ENCODE measurements around the gene WWOX. TPM values are rescaled to one million over a fixed set of nuclear protein-coding genes. Genes with fewer than 3 reads are reported as not detected.

The WWOX gene
- total and polyA plus RNA-seq, 2 donors (not counting 3 experiments of a cell fraction or from before 2014, with no cell fraction given) = 6.2 to 12.5 TPM

GRCh38 chr16:79082970-79083369 is 983.5 kb downstream of the WWOX start:
- no peaks in the 10 kb centered on the region for H3K9me1 ChIP-seq (replicated peaks; ENCODE audit: control insufficient read depth, extremely low read depth, insufficient read depth, low read length)
- FAIRE-seq (no peak), DNase-seq (ENCODE audit: low read depth, low spot score) (no peak)
- H3K36me3 ChIP-seq (ENCODE audit: control insufficient read depth in 2 of 2, extremely low read depth in 1 of 2, insufficient read depth in 2 of 2, low read length in 2 of 2) = no peaks in the 10 kb centered on the region
- no peak for TF ChIP-seq POLR2AphosphoS5 (IDR thresholded peaks at IDR 0.05; ENCODE audit: insufficient read depth, low read depth, low read length)
- no peak for TF ChIP-seq EZH2 (IDR thresholded peaks at IDR 0.05; ENCODE audit: borderline replicate concordance, low read depth, low read length, severe bottlenecking)
- no peak for TF ChIP-seq MAX (IDR thresholded peaks at IDR 0.05; ENCODE audit: insufficient read depth, insufficient read length)
- TF ChIP-seq POLR2A (IDR thresholded peaks at IDR 0.05; ENCODE audit: low read depth, low read length) = no peak
- no peak for TF ChIP-seq GATA2 (IDR thresholded peaks at IDR 0.05; ENCODE audit: insufficient read depth, insufficient read length, low read depth, low read length)
- TF ChIP-seq JUN (IDR thresholded peaks at IDR 0.05; ENCODE audit: borderline replicate concordance, insufficient read depth, insufficient read length, low read depth) = no peak
- TF ChIP-seq MYC (IDR thresholded peaks at IDR 0.05; ENCODE audit: low read depth, low read length) = no peak
- TF ChIP-seq FOS (IDR thresholded peaks at IDR 0.05; ENCODE audit: borderline replicate concordance, insufficient read depth, low read length) = no peak
- no peak for TF ChIP-seq CTCF (IDR thresholded peaks at IDR 0.05; ENCODE audit: extremely low read depth in 1 of 2, insufficient read depth in 1 of 2, low read depth in 1 of 2, low read length in 2 of 2)
- H3K27ac ChIP-seq (ENCODE audit: insufficient read depth, low read depth, low read length) = no peak overlapping the region
- H3K9ac ChIP-seq (replicated peaks; ENCODE audit: extremely low read depth, insufficient read depth, low read length) = no peak overlapping the region
- intact Hi-C loops (cut with micrococcal nuclease) = no loop called here
- no peak overlapping the region for H3K4me2 ChIP-seq (ENCODE audit: insufficient read depth, low read length)
- ChIA-PET POLR2A (no interaction called here), CTCF (no interaction called here)
- no peak overlapping the region for H2AFZ ChIP-seq (ENCODE audit: low read depth, low read length)
- H3K27me3 ChIP-seq (ENCODE audit: control insufficient read depth in 2 of 2, insufficient read depth in 2 of 2, low read length in 2 of 2) = no peaks in the 10 kb centered on the region
- no TSS peak for BruUV-seq (replicated peaks)
- no peaks in the 10 kb centered on the region for H3K4me1 ChIP-seq (ENCODE audit: control insufficient read depth, extremely low read depth, insufficient read depth, low read length)
- dilution Hi-C loops (cut with MboI; ENCODE audit: extremely low pct_ligation_motif_present, low sequenced_read_pairs) = no loop called here
- H3K79me2 ChIP-seq (ENCODE audit: control insufficient read depth, insufficient read depth, low read length) = no peaks in the 10 kb centered on the region
- H3K9me3 ChIP-seq (replicated peaks; ENCODE audit: control insufficient read depth, insufficient read depth, low read length) = peaks cover 2% of the 10 kb centered on the region
- H4K20me1 ChIP-seq (replicated peaks; ENCODE audit: control insufficient read depth, extremely low read depth, insufficient read depth, low read length) = no peaks in the 10 kb centered on the region
- H3K4me3 ChIP-seq (replicated peaks in 1 of 3; ENCODE audit: insufficient read depth in 1 of 3, low read depth in 1 of 3, low read length in 3 of 3) = no peak overlapping the region
